PC-3 (cell line): ENCODE measurements around the gene CRYZL1.

Experiments
- EZH2phosphoT487 ChIP-seq: fragments of 300-600 bp; sonication (generic); IDR thresholded peaks from 2 replicates; pipeline ENCODE4 v1.6.1; 2018; ENCODE audit warnings: mild to moderate bottlenecking, antibody characterized with exemption, low read length, borderline replicate concordance
- TF ChIP-seq, protein P1 (sequence below): fragments of 300-600 bp; sonication (generic); conservative IDR thresholded peaks from 2 replicates; pipeline ENCODE4 v1.5.1; 2017; ENCODE audit warnings: antibody characterized with exemption, low read depth, mild to moderate bottlenecking, low read length

DNA sequence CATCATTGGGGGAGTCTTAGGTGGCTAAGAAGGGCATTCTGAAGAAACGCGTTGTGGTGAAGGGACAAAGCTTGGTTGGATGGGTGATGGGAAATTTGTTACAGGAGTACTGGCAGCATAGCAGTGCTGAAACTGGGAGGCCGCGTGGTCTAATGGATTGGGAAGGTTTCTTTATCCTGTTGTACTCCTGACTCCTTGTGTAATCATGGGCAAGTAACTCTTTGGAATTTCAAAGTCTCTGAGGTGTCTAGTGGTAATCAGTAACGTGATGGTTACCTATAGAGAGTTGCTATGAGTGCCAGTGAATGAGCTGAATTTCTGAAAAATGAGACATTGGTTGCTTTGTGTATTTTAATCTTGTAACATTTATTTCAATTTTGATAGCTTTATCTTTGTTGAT is 71.5 kb downstream of the CRYZL1 start:
- TF ChIP-seq, protein P1, sequence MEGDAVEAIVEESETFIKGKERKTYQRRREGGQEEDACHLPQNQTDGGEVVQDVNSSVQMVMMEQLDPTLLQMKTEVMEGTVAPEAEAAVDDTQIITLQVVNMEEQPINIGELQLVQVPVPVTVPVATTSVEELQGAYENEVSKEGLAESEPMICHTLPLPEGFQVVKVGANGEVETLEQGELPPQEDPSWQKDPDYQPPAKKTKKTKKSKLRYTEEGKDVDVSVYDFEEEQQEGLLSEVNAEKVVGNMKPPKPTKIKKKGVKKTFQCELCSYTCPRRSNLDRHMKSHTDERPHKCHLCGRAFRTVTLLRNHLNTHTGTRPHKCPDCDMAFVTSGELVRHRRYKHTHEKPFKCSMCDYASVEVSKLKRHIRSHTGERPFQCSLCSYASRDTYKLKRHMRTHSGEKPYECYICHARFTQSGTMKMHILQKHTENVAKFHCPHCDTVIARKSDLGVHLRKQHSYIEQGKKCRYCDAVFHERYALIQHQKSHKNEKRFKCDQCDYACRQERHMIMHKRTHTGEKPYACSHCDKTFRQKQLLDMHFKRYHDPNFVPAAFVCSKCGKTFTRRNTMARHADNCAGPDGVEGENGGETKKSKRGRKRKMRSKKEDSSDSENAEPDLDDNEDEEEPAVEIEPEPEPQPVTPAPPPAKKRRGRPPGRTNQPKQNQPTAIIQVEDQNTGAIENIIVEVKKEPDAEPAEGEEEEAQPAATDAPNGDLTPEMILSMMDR: no peak
- TF ChIP-seq EZH2phosphoT487: no peak
